Pons (tissue), 1 donor: ENCODE results near the gene SUSD3.

Experiments
- DNase-seq: peaks from one replicate; pipeline ENCODE4 v3.0.0-alpha.2; 2016; ENCODE audit warnings: low spot score

SUSD3 gene

GRCh38 chr9:93030642-93031628 lies 27.6 kb upstream of the SUSD3 start:
- no peak for DNase-seq

DNA sequence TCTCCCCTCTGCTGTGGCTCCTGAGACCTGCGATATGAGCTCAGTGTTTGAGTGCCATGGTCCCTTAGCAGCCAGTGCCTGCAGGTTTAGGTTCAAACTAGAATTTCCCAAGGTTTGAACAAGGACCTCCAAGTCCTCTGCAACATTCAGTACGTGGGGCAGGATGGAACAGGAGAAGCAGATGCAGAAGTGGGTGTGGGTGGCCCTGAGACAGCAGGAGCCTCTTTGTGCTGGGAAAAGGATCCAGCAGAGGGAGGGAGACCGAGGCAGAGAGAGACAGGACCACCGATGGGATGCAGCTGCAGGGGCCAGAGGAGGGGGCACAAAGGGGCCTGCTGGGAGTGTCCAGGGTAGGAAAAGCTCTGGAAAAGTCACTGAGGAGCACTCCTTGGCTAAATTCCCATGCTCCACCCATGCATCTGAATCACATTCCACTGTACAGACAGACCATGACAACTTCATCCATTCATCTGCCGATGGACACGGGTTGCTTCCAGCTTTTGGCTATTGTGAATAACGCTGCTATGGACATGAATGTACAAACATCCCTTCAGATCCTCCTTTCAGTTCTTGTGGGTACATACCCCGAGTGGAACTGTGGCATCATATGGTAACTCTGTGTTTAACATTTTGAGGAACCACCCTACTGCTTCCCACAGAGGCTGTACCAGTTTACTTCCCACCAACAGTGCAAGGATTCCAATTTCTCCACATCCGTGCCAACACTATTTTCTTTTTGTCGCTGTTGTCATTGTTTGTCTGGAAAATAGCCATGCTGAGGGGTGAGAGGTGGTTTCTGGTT lies 26.7 kb upstream of the SUSD3 start:
- DNase-seq = peak; percentile 69

- DNase-seq = no peak
Observed at GRCh38 chr9:93032545-93032944, 26.0 kb upstream of the SUSD3 start.

DNA sequence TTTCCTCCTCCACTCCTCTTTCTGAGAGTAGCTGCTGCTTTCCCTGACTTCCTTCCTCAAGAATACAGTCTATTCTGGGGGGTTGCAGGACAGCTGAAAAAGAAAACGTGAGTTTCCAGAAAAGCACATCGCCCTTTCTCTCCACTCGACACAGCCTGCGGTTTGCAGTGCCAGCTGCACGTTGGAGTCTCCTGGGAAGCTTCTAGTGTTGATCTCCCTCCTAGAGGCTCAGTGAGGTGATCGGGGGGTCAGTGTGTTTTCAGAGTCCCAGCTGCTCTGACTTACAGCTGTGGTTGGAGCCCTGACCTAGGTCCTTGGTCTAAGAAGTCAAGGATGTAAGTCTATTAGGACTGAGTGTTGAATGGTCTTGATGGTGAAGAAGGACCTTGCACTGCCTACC lies 25.0 kb upstream of the SUSD3 start:
- no peak for DNase-seq

GRCh38 chr9:93035106-93035660 lies 23.3 kb upstream of the SUSD3 start:
- no peak for DNase-seq

- peak; percentile 34 for DNase-seq
Observed at GRCh38 chr9:93035821-93036351, 22.6 kb upstream of the SUSD3 start.

DNA sequence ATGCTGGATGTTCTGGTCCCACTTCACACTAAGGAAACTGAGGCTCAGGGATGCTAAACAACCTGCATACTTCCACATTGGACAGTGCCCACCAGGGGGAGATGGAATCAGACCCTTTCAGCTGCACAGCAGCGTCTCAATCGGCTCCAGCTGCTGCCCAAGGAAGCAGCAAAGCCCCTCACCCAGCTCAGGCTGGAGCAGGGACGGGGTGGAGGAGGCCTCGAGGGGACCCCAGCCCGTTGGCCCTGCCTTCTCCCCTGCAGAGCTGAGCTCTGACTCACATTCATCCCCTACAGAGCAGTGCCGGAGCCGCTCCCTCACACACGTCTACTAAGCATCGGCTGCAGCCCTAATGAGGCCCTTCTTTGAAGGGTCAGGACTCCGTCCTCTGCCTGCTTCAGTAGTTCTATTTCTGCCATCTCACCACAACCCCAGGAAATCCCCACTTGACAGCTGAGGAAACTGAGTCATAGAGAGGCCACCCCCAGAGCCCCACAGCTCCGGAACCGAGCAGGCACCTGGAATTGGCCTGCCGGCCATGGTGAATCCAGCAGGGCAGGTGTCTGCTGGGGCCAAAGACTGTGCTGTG lies 21.5 kb upstream of the SUSD3 start:
- no peak for DNase-seq

- peak; percentile 70 for DNase-seq
Observed at GRCh38 chr9:93037476-93037971, 21.0 kb upstream of the SUSD3 start.

DNA sequence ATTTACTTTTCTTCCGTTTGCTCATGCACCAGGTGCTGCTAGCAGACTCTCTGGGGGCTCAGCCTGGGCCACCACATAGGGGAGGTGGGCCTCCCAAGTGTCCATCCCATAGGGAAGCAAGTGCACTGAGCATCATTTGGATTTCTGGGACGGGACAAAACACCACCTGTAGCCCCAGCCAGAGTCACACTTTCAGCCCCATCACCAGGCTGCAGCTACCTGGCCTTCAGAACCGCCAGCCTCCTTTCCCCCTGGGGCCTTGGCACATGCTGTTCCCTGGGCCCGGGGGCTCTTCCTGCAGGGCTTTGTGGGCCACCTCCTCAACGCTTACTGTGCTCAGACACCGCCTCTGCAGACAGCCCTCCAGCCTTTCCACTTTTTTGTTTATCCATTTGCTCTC lies 19.6 kb upstream of the SUSD3 start:
- DNase-seq = no peak

DNA sequence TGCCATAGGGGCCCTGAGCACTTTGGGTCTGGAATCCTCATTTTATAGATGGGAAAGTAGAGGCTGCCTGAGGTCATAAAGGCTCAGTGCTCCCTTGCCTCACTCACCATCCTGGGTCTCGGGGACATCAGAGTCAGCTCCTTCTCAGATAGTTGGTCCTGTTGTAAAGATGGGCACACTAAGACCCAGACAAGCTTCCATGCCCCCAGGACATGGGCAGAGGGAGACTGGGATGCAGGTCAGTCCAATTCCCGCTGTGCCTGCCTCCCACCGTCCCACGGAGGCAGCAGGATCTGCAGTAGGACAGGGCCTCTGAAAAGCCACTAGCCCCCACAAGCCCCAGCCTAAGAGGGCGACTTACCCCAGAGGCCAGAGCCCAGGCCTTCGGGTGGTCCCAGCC lies 19.0 kb upstream of the SUSD3 start:
- no peak for DNase-seq

DNA sequence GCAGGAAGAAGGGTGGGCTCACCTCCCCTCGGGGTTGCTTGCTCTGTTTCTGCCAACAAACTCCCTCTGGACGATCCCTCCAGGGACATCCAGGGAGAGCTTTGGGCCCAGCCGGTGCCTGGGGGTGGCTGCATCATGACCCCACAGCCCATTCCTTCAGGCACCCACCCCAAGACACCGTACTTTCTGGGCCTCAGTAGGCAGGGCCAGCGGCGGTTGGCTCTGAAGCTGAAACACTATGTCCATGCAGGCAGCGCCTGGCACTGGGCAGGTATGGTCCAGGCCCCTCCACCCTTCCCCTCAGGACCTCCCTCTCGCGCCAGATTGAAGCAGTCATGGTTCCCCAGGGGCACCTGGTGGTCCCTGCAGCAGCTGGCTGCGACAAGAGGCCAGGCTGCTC lies 18.5 kb upstream of the SUSD3 start:
- DNase-seq = no peak

GRCh38 chr9:93040409-93040808 lies 18.1 kb upstream of the SUSD3 start:
- no peak for DNase-seq

- no peak for DNase-seq
Observed at GRCh38 chr9:93041108-93041802, 17.2 kb upstream of the SUSD3 start.

DNA sequence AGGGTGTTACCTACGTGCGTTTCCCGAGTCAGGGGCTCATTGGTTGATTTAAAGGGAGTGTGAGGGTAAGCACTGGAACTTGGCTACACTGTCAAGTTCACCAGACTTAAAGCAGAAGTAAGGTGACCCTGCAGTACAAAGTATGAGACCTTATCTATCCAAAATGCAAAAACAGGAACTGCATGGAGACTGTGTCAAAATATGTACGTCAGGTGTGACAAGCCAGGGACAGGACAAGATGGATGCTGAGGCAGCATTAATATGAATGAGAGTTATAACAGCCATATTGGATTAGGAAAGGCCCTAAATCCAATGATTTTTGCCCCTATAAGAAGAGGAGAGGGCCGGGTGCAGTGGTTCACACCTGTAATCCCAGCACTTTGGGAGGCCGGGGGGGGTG lies 15.4 kb upstream of the SUSD3 start:
- no peak for DNase-seq

DNA sequence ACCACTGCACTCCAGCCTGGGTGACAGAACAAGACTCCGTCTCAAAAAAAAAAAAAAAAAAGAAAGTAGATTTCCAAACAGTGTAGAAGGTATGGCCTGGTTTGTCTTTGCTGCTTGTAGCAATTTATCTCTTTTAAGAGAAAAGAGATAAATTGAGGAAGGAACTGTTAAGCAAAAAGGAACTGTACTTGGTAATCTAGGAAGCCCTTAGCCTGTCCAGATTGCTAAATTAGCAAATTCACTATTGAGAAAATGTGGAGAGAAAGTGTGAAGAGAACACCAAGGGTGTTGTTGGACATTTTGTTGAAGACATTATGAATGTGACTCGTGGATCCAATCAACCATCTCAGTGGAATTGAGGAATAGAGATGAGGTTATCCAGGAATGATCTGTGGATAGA lies 13.0 kb upstream of the SUSD3 start:
- no peak for DNase-seq

GRCh38 chr9:93048566-93049448 lies 9.7 kb upstream of the SUSD3 start:
- no peak for DNase-seq

- no peak for DNase-seq
Observed at GRCh38 chr9:93049491-93049890, 9.0 kb upstream of the SUSD3 start.

DNA sequence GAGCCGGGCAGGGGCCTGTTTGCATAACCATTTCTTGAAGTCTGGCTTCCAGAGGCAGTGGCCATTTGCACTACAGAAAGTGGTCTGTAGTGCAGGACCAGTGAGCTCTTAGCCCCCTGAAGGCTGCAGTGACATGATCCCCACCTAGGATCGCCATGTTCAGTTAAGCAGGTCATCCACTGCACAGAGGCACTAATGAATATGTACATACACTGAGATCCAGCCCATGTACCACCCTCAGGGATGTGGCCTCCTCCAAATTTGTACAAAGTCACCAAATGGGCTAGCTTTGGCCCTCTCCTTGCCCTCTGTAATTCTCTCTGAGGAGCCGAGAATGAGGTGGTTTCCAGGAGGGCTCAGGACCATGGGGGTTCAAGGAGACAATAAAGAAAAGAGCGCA lies 8.3 kb upstream of the SUSD3 start:
- DNase-seq = no peak

DNA sequence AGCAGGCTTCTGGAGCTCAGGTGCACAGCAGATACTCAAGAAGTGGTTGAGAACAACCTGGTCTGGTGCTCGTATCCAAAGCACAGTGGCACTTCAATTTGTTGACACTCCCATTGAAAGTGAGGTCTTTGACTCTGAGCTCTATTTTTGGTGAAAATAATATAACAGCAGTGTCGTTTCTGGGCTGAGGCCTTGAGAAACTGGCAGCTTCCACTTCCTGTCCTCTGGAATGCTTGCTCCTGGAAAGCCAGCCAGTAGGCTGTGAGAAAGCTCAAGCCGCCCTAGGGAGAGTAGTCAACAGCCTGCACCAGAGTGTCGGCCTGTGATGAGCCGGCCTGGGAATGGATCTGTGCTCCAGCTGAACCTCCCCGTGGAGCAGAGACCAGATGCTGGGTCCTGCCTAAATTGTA lies 6.8 kb upstream of the SUSD3 start:
- DNase-seq = no peak
